ENCODE data around the gene ADGRE1. TPM values are rescaled to one million over a fixed set of nuclear protein-coding genes. Genes with fewer than 3 reads are reported as not detected.

Gene ADGRE1
- total and polyA plus RNA-seq, 2 of the 13 experiments (the other 11 are each of a cell fraction or from before 2014, with no cell fraction given), result not detected

GRCh38 chr19:6848986-6849385, 38.4 kb upstream of the ADGRE1 start:
- intact Hi-C loops (cut with micrococcal nuclease; ENCODE audit: unreplicated experiment) (no loop called here), in situ Hi-C loops (cut with HindIII; ENCODE audit: extremely low pct_ligation_motif_present, low pct_unique_long_range_greater_than_20kb) (no loop called here)
- Histone ChIP-seq H3K36me3 (replicated peaks in 1 of 2; ENCODE audit: control insufficient read depth in 1 of 2, insufficient read depth in 2 of 2, low read length in 2 of 2) (no peaks in the 10 kb centered on the region), H3K9me3 (ENCODE audit: low read length) (no peaks in the 10 kb centered on the region), H3K27ac (ENCODE audit: extremely low read length, insufficient read depth, low read length) (no peak overlapping the region), H2AFZ (ENCODE audit: low read length) (no peak overlapping the region), H3K27me3 (ENCODE audit: control insufficient read depth in 1 of 2, insufficient read depth in 2 of 2, low read length in 2 of 2) (no peaks in the 10 kb centered on the region), H3K9ac (ENCODE audit: insufficient read depth, low read depth, low read length) (no peak overlapping the region), H3K4me2 (ENCODE audit: low read depth, low read length) (no peak overlapping the region), H3K4me3 (replicated peaks in 1 of 3; ENCODE audit: insufficient read depth in 1 of 3, low read depth in 2 of 3, low read length in 3 of 3) (no peak overlapping the region), H4K20me1 (ENCODE audit: insufficient read depth, low read length) (no peaks in the 10 kb centered on the region), H3K79me2 (ENCODE audit: insufficient read depth, low read length) (no peaks in the 10 kb centered on the region), H3K4me1 (ENCODE audit: insufficient read depth, low read length) (no peaks in the 10 kb centered on the region)
- CTCF ChIA-PET (ENCODE audit: low intra/inter-chr PET ratio, low total read pairs), result no interaction called here
- no peak for FAIRE-seq
- DNase-seq (ENCODE audit: low spot score), result no peak
- TF ChIP-seq CEBPB (IDR thresholded peaks at IDR 0.05; ENCODE audit: borderline replicate concordance, low read depth, low read length), result peak; percentile 60; the same call in 1 of the 2 replicates
- no peak for TF ChIP-seq MED1 (CRISPR knock-in tag; IDR thresholded peaks at IDR 0.05)
- POLR2A ChIA-PET, result no interaction called here
- WGBS (ENCODE audit: low lambda C conversion rate), result 18% methylated on average over 3 of the region's 3 CpGs
- no peak for ATAC-seq
- BruUV-seq (replicated peaks), result no TSS peak

GRCh38 chr19:6849876-6850275, 37.5 kb upstream of the ADGRE1 start:
- in situ Hi-C loops (cut with HindIII; ENCODE audit: extremely low pct_ligation_motif_present, low pct_unique_long_range_greater_than_20kb), result loop anchor here (25.0 kb wide), 1 partner anchor 213 kb away; no protein-coding TSS in a partner anchor
- CTCF ChIA-PET (ENCODE audit: low intra/inter-chr PET ratio, low total read pairs), result no interaction called here
- intact Hi-C loops (cut with micrococcal nuclease; ENCODE audit: unreplicated experiment), result no loop called here

More at GRCh38 chr19:6849876-6850275, 37.5 kb upstream of the ADGRE1 start:
- no peaks in the 10 kb centered on the region for H3K9me3 ChIP-seq (ENCODE audit: low read length)
- POLR2A ChIA-PET, result no interaction called here
- WGBS (ENCODE audit: low lambda C conversion rate), result 56% methylated on average over 2 of the region's 2 CpGs
- no peak for ATAC-seq
- H3K36me3 ChIP-seq (replicated peaks in 1 of 2; ENCODE audit: control insufficient read depth in 1 of 2, insufficient read depth in 2 of 2, low read length in 2 of 2), result no peaks in the 10 kb centered on the region
- H2AFZ ChIP-seq (ENCODE audit: low read length), result no peak overlapping the region
- no peak overlapping the region for H3K9ac ChIP-seq (ENCODE audit: insufficient read depth, low read depth, low read length)
- H3K4me1 ChIP-seq (ENCODE audit: insufficient read depth, low read length), result no peaks in the 10 kb centered on the region
- BruUV-seq (replicated peaks), result no TSS peak
- TF ChIP-seq MAFF (IDR thresholded peaks at IDR 0.05; ENCODE audit: low read depth, low read length) (peak; percentile 81), MAFK (conservative IDR thresholded peaks at IDR 0.05 in 1 of 2, IDR thresholded peaks at IDR 0.05 in 1 of 2; ENCODE audit: low read length in 2 of 2) (peak; percentile 61 to 83), ZNF264 (CRISPR knock-in tag; IDR thresholded peaks at IDR 0.05) (no peak)
- no peak overlapping the region for H3K4me3 ChIP-seq (replicated peaks in 1 of 3; ENCODE audit: insufficient read depth in 1 of 3, low read depth in 2 of 3, low read length in 3 of 3)
- no peaks in the 10 kb centered on the region for H3K79me2 ChIP-seq (ENCODE audit: insufficient read depth, low read length)
- H4K20me1 ChIP-seq (ENCODE audit: insufficient read depth, low read length), result no peaks in the 10 kb centered on the region
- no peaks in the 10 kb centered on the region for H3K27me3 ChIP-seq (ENCODE audit: control insufficient read depth in 1 of 2, insufficient read depth in 2 of 2, low read length in 2 of 2)
- no peak for FAIRE-seq
- H3K4me2 ChIP-seq (ENCODE audit: low read depth, low read length), result no peak overlapping the region
- no peak for DNase-seq (ENCODE audit: low spot score)
- H3K27ac ChIP-seq (ENCODE audit: extremely low read length, insufficient read depth, low read length), result no peak overlapping the region

All from HepG2 (cell line).